H9 (cell line): ENCODE results near the gene STC2. TPM values are rescaled to one million over a fixed set of nuclear protein-coding genes. Genes with fewer than 3 reads are reported as not detected.

Experiments used
- DNase-seq: peaks from one replicate; pipeline ENCODE4 v3.0.0-alpha.2; 2017
- H2AFZ ChIP-seq: one replicate; pipeline ENCODE4 v1.6.1; 2013; ENCODE audit warnings: mild to moderate bottlenecking, low read length, control low read depth, moderate library complexity
- H2AK5ac ChIP-seq: 2 replicates; pipeline ENCODE4 v1.6.1; 2013; ENCODE audit warnings: low read length, control low read depth, mixed read lengths; ENCODE audit not compliant: insufficient read length
- H2BK120ac ChIP-seq: one replicate; pipeline ENCODE4 v1.6.1; 2013; ENCODE audit warnings: low read depth, mild to moderate bottlenecking, low read length, control low read depth, inconsistent platforms; ENCODE audit not compliant: poor library complexity, severe bottlenecking
- H2BK12ac ChIP-seq: 2 replicates; pipeline ENCODE4 v1.6.1; 2013; ENCODE audit warnings: low read length, control low read depth, mixed read lengths, low read depth; ENCODE audit not compliant: insufficient read length
- H2BK15ac ChIP-seq: 2 replicates; pipeline ENCODE4 v1.6.1; 2013; ENCODE audit warnings: low read depth, low read length, control low read depth
- H2BK20ac ChIP-seq: one replicate; pipeline ENCODE4 v1.6.1; 2013; ENCODE audit warnings: low read depth, mild to moderate bottlenecking, low read length, control low read depth, inconsistent platforms; ENCODE audit not compliant: poor library complexity, severe bottlenecking
- H2BK5ac ChIP-seq: 2 replicates; pipeline ENCODE4 v1.6.1; 2013; ENCODE audit warnings: low read length, control low read depth, mixed read lengths; ENCODE audit not compliant: insufficient read length
- H3K14ac ChIP-seq: 2 replicates; pipeline ENCODE4 v1.6.1; 2013; ENCODE audit warnings: low read length, control low read depth; ENCODE audit not compliant: insufficient read depth
- H3K18ac ChIP-seq: 2 replicates; pipeline ENCODE4 v1.6.1; 2013; ENCODE audit warnings: low read depth, mild to moderate bottlenecking, mixed read lengths, low read length, control low read depth; ENCODE audit not compliant: insufficient read length
- H3K23ac ChIP-seq: 2 replicates; pipeline ENCODE4 v1.6.1; 2013; ENCODE audit warnings: low read length, control low read depth, mixed read lengths, low read depth; ENCODE audit not compliant: insufficient read length
- H3K23me2 ChIP-seq: 2 replicates; pipeline ENCODE4 v1.6.1; 2013; ENCODE audit warnings: low read depth, mild to moderate bottlenecking, mixed read lengths, low read length, control low read depth; ENCODE audit not compliant: insufficient read length, poor library complexity, severe bottlenecking
- H3K27ac ChIP-seq: 2 replicates; pipeline ENCODE4 v1.5.1; 2013; ENCODE audit warnings: low read length, control low read depth, mixed read lengths, low read depth; ENCODE audit not compliant: insufficient read length
- H3K27me3 ChIP-seq: 2 replicates; pipeline ENCODE4 v1.6.1; 2013; ENCODE audit warnings: low read length, control low read depth, inconsistent platforms; ENCODE audit not compliant: insufficient read depth
- H3K4ac ChIP-seq: 2 replicates; pipeline ENCODE4 v1.6.1; 2013; ENCODE audit warnings: low read depth, mild to moderate bottlenecking, control low read depth, inconsistent platforms, low read length, moderate library complexity
- H3K4me1 ChIP-seq: 2 replicates; pipeline ENCODE4 v1.6.1; 2013; ENCODE audit warnings: low read length, control low read depth, inconsistent platforms; ENCODE audit not compliant: insufficient read depth
- H3K4me2 ChIP-seq: 2 replicates; pipeline ENCODE4 v1.6.1; 2013; ENCODE audit warnings: low read length, control low read depth, mixed read lengths; ENCODE audit not compliant: insufficient read length, insufficient read depth
- H3K56ac ChIP-seq: 2 replicates; pipeline ENCODE4 v1.6.1; 2013; ENCODE audit warnings: low read depth, mild to moderate bottlenecking, mixed read lengths, low read length, control low read depth; ENCODE audit not compliant: insufficient read length
- H3K79me1 ChIP-seq: 2 replicates; pipeline ENCODE4 v1.6.1; 2013; ENCODE audit warnings: low read depth, mild to moderate bottlenecking, moderate library complexity, low read length, control low read depth, inconsistent platforms; ENCODE audit not compliant: insufficient read depth, poor library complexity, severe bottlenecking
- H3K79me2 ChIP-seq: 2 replicates; pipeline ENCODE4 v1.6.1; 2013; ENCODE audit warnings: low read length, control low read depth, inconsistent platforms; ENCODE audit not compliant: insufficient read depth
- H3K9ac ChIP-seq: 2 replicates; pipeline ENCODE4 v1.6.1; 2013; ENCODE audit warnings: low read length, control low read depth, mixed read lengths; ENCODE audit not compliant: insufficient read length; ENCODE audit errors: extremely low read depth
- H3K9me3 ChIP-seq: one replicate; pipeline ENCODE4 v1.6.1; 2013; ENCODE audit warnings: low read depth, low read length, inconsistent platforms; ENCODE audit not compliant: control insufficient read depth
- H3T11ph ChIP-seq: one replicate; pipeline ENCODE4 v1.6.1; 2013; ENCODE audit warnings: mild to moderate bottlenecking, low read length, control low read depth, inconsistent platforms
- H4K20me1 ChIP-seq: one replicate; pipeline ENCODE4 v1.6.1; 2013; ENCODE audit not compliant: control insufficient read depth, insufficient read length, insufficient read depth
- H4K5ac ChIP-seq: 2 replicates; pipeline ENCODE4 v1.6.1; 2013; ENCODE audit warnings: low read depth, mild to moderate bottlenecking, mixed read lengths, low read length, control low read depth; ENCODE audit not compliant: insufficient read length
- H4K8ac ChIP-seq: replicated peaks from 2 replicates; pipeline ENCODE4 v1.6.1; 2013; ENCODE audit warnings: low read length, control low read depth, mixed read lengths, low read depth; ENCODE audit not compliant: insufficient read length
- H4K91ac ChIP-seq: 2 replicates; pipeline ENCODE4 v1.6.1; 2013; ENCODE audit warnings: low read depth, mild to moderate bottlenecking, moderate library complexity, mixed read lengths, low read length, control low read depth; ENCODE audit not compliant: insufficient read length
- H3K27ac Mint-ChIP-seq, 3 experiments: 2 replicates in 2 of 3; 3 replicates in 1 of 3; pipeline ENCODE4 v1.8.0; 2020 to 2021; ENCODE audit warnings: mixed read lengths in 3 of 3, mild to moderate bottlenecking in 1 of 3, moderate library complexity in 1 of 3
- H3K27me3 Mint-ChIP-seq: 2 replicates; pipeline ENCODE4 v1.8.0; 2021; ENCODE audit warnings: low read depth, mild to moderate bottlenecking, moderate library complexity, mixed read lengths
- H3K36me3 Mint-ChIP-seq, 3 experiments: 2 replicates in 2 of 3; 3 replicates in 1 of 3; pipeline ENCODE4 v1.8.0; 2020 to 2021; ENCODE audit warnings: low read depth in 3 of 3, mixed read lengths in 3 of 3; ENCODE audit not compliant: insufficient read depth in 1 of 3
- H3K4me1 Mint-ChIP-seq, 2 experiments: 2 replicates each; pipeline ENCODE4 v1.8.0; 2020; ENCODE audit warnings: mixed read lengths in 2 of 2
- H3K4me3 Mint-ChIP-seq, 2 experiments: 2 replicates in 1 of 2; 3 replicates in 1 of 2; pipeline ENCODE4 v1.8.0; 2020 to 2021; ENCODE audit warnings: mild to moderate bottlenecking in 2 of 2, mixed read lengths in 2 of 2, moderate library complexity in 1 of 2
- H3K9me3 Mint-ChIP-seq, 2 experiments: 2 replicates in 1 of 2; 3 replicates in 1 of 2; pipeline ENCODE4 v1.8.0; 2020; ENCODE audit warnings: mild to moderate bottlenecking in 2 of 2, mixed read lengths in 2 of 2, moderate library complexity in 1 of 2
- total RNA-seq: library from RNA; stranded (reverse); gene quantifications from 2 replicates; pipeline ENCODE4 v1.2.1, GENCODE V29; 2021
- TF ChIP-seq, protein P1 (sequence below): fragments of 200-600 bp; sonication (generic); conservative IDR thresholded peaks from 3 replicates; pipeline ENCODE4 v1.8.0; 2021; ENCODE audit warnings: antibody characterized with exemption, mild to moderate bottlenecking

STC2 gene
- total RNA-seq, 1 experiment from 2014 or later = 77.7 TPM

DNA sequence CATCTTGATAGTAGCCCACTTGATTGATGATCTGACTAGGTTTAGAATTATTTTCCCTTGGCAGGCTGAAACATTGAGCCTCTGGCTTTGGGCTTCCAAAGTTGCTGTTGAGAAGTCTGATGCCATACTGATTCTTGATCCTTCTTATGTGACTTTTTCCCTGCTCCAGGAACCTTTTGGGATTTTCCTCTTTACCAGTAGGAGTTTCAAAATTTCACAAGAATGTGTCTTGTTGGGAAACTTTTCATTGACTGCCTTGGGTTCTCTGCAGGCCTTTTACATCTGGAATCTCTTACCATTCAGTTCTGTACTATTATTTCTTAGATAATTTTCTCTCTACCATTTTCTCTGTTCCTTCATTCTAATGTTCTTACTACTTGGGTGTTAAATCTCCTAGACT, 20.0 kb downstream of the STC2 start:
- Histone ChIP-seq H3K14ac (no peak overlapping the region), H3T11ph (no peak overlapping the region), H3K9me3 (no peaks in the 10 kb centered on the region), H2AFZ (no peak overlapping the region), H2AK5ac (no peak overlapping the region), H3K18ac (no peak overlapping the region), H2BK5ac (no peak overlapping the region), H3K23ac (no peak overlapping the region), H3K79me1 (no peaks in the 10 kb centered on the region), H2BK12ac (no peak overlapping the region), H3K27ac (no peak overlapping the region), H2BK20ac (no peak overlapping the region), H4K5ac (no peak overlapping the region), H3K4me1 (peaks cover 6% of the 10 kb centered on the region; the same call in 1 of the 2 replicates), H4K20me1 (no peaks in the 10 kb centered on the region), H2BK15ac (no peak overlapping the region), H3K4ac (no peak overlapping the region), H3K79me2 (no peaks in the 10 kb centered on the region), H3K27me3 (no peaks in the 10 kb centered on the region; the same call in 1 of the 2 replicates), H3K9ac (no peak overlapping the region), H3K4me2 (no peak overlapping the region), H4K8ac (no peak overlapping the region), H4K91ac (no peak overlapping the region), H3K23me2 (no peaks in the 10 kb centered on the region), H3K56ac (no peak overlapping the region), H2BK120ac (no peak overlapping the region)
- Mint-ChIP-seq H3K4me3 (no peak overlapping the region), H3K27me3 (peaks cover 31% of the 10 kb centered on the region), H3K9me3 (peaks cover 12 to 16% of the 10 kb centered on the region in 2 experiments), H3K4me1 (peaks cover 27 to 31% of the 10 kb centered on the region in 2 experiments), H3K36me3 (peaks cover 5 to 13% (median 8%) of the 10 kb centered on the region in 3 experiments; a peak in 6 of 7 replicates), H3K27ac (no peak overlapping the region)
- no peak for DNase-seq
- TF ChIP-seq, protein P1, sequence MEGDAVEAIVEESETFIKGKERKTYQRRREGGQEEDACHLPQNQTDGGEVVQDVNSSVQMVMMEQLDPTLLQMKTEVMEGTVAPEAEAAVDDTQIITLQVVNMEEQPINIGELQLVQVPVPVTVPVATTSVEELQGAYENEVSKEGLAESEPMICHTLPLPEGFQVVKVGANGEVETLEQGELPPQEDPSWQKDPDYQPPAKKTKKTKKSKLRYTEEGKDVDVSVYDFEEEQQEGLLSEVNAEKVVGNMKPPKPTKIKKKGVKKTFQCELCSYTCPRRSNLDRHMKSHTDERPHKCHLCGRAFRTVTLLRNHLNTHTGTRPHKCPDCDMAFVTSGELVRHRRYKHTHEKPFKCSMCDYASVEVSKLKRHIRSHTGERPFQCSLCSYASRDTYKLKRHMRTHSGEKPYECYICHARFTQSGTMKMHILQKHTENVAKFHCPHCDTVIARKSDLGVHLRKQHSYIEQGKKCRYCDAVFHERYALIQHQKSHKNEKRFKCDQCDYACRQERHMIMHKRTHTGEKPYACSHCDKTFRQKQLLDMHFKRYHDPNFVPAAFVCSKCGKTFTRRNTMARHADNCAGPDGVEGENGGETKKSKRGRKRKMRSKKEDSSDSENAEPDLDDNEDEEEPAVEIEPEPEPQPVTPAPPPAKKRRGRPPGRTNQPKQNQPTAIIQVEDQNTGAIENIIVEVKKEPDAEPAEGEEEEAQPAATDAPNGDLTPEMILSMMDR = no peak
